GM18873 (cell line): ENCODE data around the gene CARMIL3.

Experiments used
- ATAC-seq: cut with Tn5 transposase; IDR thresholded peaks from one replicate; pipeline ENCODE4 v1.9.1; 2021; ENCODE audit warnings: mild to moderate bottlenecking, moderate library complexity, moderate number of reproducible peaks; ENCODE audit not compliant: unreplicated experiment, low FRiP score

CARMIL3 gene

DNA sequence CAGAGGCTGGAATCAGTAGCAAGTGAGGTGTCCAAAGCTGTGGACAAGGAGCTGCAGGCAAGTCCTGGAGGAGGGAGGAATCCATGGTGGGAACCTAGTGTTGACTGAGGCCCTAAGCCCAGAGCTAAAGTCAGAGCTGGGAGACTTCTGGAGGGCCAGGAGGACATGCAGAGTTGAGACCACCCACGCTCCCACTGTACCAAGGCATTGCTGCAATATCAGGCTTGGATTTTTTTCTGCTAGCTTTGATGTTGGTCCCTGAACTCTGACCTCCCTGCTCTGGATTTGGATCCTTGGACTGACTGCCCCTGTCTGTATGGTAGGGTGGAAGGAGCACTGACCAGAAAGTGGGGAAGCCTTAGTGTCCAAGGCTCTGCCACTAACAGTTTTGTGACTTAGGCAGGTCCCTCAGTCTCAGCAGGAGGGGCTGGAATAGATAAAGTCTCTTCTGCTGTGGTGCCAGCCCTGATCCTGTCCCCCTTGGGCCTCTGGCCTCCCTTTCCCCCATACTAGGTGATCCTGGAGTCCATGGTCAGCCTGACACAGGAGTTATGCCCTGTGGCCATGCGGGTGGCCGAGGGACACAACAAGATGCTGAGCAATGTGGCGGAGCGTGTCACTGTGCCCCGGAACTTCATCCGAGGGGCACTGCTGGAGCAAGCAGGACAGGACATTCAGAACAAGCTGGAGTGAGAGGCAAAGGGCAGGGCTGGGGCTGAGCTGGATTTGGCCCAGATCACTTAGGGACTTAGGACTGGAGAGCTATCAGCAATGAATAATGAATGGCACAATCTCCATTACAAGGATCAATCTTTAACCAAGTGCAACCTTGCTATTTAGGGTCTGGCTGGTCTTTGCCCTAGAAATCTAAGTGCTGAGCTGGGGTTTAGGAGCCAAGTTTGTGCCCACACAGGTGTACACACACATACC lies 9.4 kb downstream of the CARMIL3 start:
- ATAC-seq, result no peak

DNA sequence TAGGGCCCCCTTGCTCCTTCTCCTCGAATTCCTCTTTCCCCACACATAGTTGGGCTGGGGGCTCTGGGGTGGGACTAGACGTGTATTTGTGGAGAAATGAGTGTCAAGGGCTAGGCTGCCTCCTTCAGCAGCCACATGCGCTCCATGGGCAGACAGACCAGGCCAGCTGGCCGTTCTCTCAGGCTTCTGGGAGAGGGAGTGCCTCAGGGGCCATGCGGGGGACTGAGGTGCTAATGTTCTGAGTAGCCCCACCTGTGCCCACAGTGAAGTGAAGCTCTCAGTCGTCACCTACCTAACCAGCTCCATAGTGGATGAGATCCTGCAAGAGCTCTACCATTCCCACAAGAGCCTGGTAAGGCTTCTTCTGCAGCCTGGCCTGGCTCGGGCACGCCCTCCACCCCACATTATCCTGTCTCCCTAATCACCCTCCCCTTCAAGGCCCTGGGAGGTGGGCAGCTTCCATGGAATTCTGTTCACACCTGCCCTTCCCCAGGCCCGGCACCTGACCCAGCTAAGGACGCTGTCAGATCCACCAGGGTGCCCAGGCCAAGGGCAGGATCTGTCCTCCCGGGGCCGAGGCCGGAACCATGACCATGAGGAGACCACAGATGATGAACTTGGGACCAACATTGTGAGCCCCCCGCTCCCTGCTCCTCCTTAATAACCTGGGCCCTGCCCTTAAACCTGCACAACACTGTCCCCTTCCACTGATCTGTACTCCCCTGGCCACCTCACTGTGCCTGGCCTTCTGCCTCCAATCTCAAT lies 10.6 kb downstream of the CARMIL3 start:
- no peak for ATAC-seq

DNA sequence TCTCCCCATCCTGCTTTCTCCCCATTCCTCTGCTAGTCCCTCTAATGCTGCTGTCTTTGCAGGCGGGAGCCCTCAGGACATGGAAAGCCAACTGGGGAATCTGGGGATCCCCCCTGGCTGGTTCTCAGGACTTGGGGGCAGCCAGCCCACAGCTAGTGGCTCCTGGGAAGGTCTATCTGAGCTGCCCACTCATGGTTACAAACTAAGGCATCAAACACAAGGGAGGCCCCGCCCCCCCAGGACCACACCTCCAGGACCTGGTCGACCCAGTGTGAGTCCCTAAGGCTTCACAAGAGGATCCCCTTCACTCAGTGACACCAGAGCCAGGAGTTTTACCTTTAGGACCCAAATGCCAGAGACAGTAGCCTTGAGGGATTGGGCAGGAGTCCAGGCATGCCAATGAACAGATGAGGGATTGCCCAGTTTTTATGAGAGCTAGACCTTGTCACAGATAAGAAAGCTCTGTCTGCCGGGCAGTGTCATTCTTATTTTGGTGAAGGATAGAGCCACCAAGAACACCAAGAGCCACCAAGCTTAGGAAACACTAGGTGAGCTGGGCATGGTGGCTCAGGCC lies 11.5 kb downstream of the CARMIL3 start:
- no peak for ATAC-seq

DNA sequence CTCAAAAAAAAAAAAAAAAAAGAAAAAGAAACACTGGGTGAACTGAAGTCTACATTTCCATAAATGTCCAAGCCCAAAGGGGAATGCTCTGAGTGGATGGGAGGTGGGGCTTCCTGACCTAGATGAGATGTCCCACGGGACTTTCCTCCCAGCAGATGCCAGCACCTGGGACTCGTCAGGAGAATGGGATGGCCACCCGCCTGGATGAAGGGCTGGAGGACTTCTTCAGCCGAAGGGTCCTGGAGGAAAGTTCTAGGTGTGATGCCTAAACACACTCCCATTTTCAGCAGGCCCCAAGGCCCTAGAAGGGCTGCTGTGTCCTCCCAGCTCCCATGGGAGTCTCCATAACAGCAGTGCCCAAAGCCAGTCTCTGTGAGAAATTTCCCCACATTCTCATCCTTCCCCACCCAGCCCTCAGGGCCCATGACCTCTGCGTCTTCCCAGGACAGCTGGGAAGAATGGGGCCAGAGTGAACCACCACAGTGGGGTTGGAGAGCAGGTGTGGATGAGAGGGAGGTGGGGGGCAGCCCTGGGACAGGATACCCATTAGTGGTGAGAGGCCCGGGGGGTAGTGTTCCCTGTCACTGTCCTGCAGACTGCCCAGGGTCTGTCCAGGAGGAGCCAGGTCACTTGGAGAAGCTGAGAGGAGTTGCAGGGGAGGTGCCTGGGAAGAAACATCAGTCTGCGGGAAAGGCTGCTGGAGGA lies 12.4 kb downstream of the CARMIL3 start:
- no peak for ATAC-seq

DNA sequence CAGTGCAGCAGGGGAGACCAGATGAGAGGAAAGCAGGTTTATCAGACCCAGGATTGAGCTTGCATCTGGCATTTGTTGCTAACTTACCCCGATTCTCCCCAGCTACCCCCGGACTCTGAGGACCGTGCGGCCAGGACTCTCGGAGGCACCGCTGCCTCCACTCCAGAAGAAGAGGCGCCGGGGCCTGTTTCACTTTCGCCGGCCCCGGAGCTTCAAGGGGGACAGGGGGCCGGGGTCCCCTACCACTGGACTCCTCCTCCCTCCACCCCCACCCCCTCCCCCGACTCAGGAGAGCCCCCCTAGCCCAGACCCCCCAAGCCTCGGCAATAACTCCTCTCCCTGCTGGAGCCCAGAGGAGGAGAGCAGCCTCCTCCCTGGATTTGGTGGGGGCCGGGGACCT lies 13.0 kb downstream of the CARMIL3 start:
- no peak for ATAC-seq

DNA sequence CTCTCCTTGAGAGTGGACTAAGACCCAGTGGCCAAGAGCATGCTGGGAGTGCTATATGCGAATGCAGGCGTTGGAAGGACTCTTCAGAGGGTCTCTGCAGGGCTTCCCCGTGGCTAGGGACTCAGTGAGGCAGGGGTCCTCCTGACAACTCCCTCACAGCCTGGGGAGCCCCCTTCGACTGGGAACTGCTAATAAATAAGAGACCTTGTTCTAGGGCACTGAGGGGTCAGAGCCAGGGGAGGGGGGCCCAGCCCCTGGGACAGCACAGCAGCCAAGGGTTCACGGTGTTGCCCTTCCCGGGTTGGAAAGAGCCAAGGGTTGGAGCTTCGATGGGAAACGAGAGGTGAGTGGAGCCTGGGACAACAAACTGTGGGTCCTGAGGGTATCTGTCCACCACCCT lies 13.6 kb downstream of the CARMIL3 start:
- no peak for ATAC-seq

DNA sequence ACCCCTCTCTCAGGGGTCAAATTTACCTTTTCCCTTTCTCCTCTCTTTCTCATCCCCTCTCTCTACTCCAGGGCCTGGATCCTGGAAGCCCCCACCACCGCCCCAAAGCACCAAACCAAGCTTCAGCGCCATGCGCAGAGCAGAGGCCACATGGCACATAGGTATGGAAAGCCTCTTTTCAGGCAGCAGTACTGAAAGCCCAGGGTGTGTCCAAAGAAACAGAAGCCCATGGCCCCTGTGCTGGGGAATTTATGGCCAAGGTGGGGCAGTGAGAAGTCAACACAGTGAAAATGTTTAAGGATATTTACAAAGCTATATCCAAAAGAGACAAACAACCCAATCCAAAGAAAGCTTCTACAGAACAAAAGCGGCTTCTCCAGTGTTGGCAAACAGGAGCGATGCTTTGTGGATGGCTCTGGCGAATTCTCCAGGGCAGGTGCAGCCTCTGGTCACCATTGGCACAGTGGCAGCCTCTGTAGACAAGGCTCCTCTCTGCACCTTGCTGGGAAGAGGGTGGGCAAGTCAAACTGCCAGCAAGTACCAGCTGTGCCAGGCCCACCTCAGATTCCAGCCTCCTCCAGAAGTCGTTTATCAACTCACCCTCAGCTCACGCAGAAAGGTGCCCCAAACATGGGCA lies 14.8 kb downstream of the CARMIL3 start:
- ATAC-seq, result no peak

DNA sequence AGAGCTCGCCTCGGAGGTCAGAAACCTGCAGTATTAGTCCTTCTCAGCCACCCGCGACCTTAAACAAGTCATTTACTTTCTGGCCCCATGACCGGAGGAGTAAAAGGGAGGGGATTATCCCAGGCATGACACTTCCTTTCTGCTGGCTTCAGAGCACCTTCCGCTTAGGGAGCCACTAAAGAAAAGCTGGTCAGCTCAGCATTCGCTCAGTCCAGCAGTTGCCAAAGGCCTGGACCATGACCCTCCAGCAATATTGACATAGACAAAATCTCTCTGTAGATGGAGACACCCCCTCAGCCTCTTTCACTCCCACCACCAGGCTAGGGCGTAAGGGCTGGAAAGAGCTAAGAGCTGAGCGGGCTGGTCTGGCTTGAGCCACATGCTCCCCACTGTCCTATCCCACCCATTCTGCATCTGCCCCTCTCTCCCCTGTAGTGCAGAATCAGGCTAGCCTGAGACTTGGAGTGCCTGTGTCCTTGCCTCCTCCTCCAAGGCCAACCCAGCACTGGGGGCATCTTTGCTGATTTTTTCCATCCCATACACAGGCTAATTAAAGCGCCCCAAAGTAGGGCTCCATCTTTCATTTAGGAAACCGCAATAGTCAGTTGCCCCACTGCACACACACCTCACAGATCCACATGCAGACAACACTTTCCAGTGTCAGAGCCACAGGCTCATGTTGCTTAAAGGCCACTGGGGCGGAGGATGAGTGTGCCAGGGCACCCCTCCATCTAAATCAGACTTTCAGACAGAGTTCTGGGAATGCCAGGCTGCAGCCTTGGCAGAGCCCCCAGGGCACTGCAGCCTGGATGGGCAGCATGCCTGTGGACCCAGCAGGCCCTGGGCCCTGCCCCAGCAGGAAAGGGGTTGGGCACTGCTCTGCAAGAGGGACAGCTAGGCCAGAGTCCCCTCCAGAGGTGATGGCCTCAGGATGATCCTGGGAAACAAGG lies 15.6 kb downstream of the CARMIL3 start:
- no peak for ATAC-seq

DNA sequence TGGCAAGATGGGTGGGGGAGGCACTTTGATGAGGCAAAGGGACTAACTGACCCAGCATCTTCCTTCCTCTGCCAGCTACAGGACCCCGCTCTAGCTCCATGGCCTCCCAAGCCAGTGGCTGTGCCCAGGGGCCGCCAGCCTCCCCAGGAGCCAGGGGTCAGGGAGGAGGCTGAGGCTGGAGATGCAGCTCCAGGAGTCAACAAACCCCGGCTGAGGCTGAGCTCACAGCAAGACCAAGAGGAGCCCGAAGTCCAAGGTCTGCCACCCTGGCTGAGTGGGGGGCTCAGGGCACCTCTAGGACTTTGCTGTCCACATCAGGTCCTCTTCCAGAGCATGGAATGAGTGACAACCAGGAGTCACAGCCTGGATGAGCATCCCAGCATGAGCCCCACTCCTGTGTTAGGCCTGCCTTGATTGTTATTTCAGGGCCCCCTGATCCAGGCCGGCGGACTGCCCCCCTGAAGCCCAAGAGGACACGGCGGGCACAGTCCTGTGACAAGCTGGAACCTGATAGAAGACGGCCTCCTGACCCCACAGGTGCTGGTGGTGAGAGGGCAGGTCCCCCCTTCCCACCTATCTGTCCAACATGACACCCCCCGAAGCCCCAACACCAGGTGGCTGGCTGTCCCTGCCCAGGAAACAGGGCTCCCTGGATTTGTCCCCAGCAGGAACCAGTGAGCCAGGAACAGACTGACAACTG lies 17.1 kb downstream of the CARMIL3 start:
- ATAC-seq, result no peak

DNA sequence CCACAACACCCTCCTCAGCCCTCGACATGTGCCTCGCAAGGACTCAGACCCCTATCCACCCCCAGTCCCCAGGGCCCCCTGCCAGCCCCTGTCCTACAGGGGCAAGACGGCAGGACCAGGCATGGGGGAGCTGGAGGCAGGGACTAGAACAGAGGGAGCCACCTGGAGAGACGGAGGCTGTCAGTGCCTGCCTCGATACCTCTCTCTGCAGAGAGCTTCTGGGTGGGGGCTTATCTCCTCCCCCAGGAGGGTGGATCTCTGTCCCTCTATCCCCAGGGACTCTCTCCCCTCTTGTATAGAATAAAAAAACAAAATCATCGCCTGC lies 17.6 kb downstream of the CARMIL3 start:
- no peak for ATAC-seq

DNA sequence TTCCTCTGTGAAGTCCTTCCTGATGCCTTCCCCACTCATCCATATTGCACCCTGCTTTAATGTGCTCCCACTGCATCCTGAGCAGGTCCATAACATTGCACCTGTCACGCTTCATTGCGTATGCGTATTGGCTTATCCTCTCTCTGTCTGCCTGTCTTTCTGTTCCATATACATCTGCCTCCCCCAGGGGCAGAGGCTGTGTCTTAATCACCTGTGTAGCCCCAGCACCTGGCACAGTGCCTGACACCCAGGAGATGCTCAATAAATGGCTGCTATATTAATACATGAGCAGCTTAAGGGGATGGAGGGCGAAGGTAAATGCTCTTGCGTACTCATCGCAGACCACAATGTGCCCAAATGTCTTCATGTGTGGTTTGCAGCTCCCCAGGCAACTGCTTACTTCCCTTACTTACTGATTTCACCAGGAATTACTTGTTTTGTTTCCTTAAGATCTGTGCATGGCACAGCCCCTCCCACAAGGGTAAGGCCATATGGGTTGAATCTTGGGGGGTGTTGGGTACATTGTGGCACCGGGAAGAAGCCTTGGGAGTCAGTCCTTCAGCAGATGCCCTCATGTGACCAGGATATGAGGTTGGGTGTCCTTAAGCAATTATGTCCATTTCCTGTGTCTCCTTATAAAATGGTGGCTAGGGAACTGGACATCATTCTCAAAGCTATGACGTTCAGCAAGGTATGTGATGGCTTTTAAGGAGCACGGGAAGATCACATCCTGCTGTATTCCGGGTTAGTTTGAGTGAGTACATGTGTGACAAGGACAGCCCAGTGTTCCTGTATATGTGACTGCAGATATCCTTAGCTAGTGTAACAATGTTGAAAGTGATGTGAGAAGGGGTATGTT lies 18.7 kb downstream of the CARMIL3 start:
- ATAC-seq, result no peak

DNA sequence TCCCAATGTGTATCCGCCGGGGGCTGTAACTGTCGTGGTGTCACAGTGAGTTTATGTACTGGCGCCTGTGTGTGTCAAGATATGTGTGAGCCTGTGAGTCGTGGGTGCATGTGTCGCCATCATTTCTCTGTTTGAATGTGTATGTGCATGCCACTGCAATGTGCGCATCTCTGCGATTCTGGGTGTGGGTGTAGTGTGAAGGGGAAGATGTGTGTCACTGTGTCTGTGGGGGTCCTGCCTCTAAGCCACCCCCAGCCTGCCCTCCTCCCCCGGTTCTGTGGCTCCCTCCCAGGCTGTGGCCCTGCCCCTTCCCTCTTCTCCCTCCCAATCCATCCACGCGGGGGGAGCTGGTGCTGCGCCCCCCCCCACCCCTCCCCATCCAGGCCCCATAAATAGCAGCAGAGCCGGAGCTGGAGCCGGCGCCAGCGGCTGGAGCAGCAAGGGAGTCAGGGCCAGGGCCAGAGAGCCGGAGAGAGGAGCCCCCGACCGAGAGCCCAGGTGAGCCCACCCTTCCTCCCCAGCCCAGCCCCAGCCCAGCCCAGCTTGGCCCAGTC lies 19.4 kb downstream of the CARMIL3 start, which contains the start of gene CPNE6:
TSS of gene CPNE6 (plus strand) at position 419 of the 554 bp plus-strand sequence. CDS start 1,375 bp downstream, outside the sequence.
- ATAC-seq, result no peak

DNA sequence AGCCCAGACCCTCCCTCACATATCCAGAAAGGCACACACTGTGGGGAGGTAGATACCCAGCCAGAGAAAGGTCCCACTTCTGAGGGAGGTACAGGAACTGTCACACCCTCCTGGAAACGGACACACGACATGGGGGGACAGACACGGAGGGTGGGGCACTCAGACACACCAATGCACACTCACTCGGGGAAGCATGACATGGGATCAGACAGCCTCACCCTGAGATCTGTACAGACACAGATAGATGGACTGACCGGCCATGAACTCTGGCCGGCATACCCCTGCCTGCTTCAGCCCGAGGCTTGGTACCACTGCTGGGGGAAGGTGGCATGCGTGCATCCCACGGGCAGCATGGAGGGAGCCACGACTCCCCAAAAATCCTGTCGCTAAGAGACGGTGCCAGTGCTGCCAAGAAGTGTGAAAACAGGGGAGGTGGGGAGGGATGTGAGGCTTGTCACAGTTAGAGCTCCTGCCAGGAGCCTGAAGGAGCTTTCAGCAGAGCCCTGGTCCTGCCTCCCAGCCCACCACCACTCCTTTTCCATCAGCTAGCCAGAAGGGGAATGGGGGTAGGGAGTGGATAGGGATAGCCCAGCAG lies 20.1 kb downstream of the CARMIL3 start:
- ATAC-seq, result no peak

DNA sequence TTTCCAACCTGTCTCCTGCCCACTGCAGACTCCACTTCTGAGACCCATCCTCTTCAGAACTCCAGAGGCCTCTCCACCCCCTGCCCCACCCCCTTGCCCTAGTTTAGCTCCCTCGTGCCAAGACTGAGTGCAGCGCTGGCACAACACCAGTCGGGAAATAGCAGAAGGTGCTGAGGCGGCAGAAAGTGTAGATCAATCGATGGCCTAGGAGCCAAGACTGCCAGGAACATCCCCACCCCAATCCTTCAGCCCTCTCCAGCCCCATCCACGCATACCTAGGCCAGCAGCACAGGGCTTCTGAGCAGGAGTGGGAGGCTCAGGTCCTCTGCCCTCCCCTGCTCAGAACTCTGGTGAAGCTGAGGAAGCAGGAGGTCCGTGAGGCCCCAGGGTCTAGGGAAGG lies 20.6 kb downstream of the CARMIL3 start:
- no peak for ATAC-seq

DNA sequence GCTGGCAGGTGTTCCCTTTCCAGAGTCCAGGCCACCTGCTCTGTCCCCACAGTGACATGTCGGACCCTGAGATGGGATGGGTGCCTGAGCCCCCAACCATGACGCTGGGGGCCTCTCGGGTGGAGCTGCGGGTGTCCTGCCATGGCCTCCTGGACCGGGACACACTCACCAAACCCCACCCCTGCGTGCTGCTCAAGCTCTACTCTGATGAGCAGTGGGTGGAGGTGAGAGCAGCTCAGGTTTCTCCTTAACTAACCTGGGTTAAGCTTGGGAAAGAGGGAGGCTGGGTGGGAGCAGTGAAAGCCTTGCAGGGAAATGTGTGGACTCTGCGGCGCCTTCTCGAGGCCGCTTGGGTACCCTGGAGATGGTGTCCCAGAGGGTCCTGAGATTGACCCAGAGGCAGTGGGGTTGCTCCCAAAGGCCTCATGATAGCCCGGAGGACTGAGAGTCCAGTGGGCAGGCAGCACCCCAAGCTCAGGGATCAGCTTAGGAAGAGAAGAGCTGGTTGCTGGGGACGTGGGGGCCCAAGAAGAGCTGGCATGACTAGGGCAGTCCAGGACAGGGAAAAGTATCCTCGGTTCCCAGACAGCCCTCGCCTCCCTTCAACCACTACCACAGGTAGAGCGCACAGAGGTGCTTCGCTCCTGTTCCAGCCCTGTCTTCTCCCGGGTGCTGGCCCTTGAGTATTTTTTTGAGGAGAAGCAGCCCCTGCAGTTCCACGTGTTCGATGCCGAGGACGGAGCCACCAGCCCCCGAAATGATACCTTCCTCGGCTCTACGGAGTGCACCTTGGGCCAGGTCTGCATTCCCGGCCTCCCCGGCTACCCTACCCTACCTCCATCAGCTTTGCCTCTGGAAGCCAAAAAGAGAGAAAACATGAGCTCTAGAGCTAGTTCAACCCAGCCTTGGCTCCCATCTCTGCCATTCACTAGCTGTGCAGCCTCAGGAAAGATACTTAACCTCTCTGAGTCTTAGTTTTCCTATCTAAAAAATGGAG lies 21.4 kb downstream of the CARMIL3 start:
- no peak for ATAC-seq
